Left lung (tissue), 10 donors: ENCODE results near the gene CACNA2D3. TPM values are rescaled to one million over a fixed set of nuclear protein-coding genes. Genes with fewer than 3 reads are reported as not detected.

ENCODE experiments used
- ATAC-seq: fragments of 200-7000 bp; cut with Tn5 transposase; one replicate; pipeline ENCODE4 v1.9.1; 2020; ENCODE audit warnings: moderate library complexity
- DNase-seq, 4 donors: peaks; one replicate each; pipeline ENCODE4 v3.0.0-alpha.2; 2013 to 2020
- H3K27ac ChIP-seq, 2 donors: fragments of 200-600 bp; sonication (generic) in 1 of 2; one replicate each; pipeline versions ENCODE4 v1.5.0 to v1.8.0; 2020 to 2021
- H3K27me3 ChIP-seq, 2 donors: fragments of 200-600 bp; sonication (generic) in 1 of 2; one replicate each; pipeline versions ENCODE4 v1.5.0 to v1.8.0; 2020 to 2021
- H3K36me3 ChIP-seq, 2 donors: fragments of 200-600 bp; sonication (generic) in 1 of 2; one replicate each; pipeline versions ENCODE4 v1.5.0 to v1.8.0; 2020 to 2021
- H3K4me1 ChIP-seq, 2 donors: fragments of 200-600 bp; one replicate each; pipeline ENCODE4 v1.8.0; 2021
- H3K4me3 ChIP-seq, 2 donors: fragments of 200-600 bp; sonication (generic) in 1 of 2; one replicate each; pipeline versions ENCODE4 v1.5.0 to v1.8.0; 2020 to 2021; ENCODE audit warnings: mild to moderate bottlenecking in 1 of 2
- H3K9me3 ChIP-seq, 2 donors: fragments of 200-600 bp; sonication (generic) in 1 of 2; one replicate each; pipeline versions ENCODE4 v1.5.0 to v1.8.0; 2020 to 2021
- CTCF ChIP-seq, 2 donors: fragments of 200-600 bp; sonication (generic) in 1 of 2; IDR thresholded peaks; one replicate each; pipeline versions ENCODE4 v1.5.0 to v1.8.0; 2021; ENCODE audit warnings: antibody characterized with exemption in 2 of 2
- intact Hi-C, 2 donors: fragments of 100-400 bp; cut with DNase I; formaldehyde crosslinking; loops; one replicate each; pipeline versions ENCODE4 v1.11.2 to v1.14.2; 2022
- polyA plus RNA-seq, 6 donors: library from polyadenylated mRNA; unstranded; fragments of 120-200 nt; gene quantifications; one replicate each; pipeline ENCODE4 v1.2.1, GENCODE V29; 2013; ENCODE audit not compliant: insufficient read length in 6 of 6
- total RNA-seq, 2 donors: library from RNA; stranded (reverse); fragmentation: NEBNext Ultra II Directional; extraction: Animal tissue kit (Norgen Biotek cat#: 25700); gene quantifications; one replicate each; pipeline ENCODE4 v1.2.1, GENCODE V29; 2021
- donor health status: DM: no; HTN: yes; CAD: no.
- donor health status: DM: no; HTN: no; CAD: no.

The CACNA2D3 gene
- total and polyA plus RNA-seq, 8 donors = 1.1 to 2.7 (median 1.5) TPM

DNA sequence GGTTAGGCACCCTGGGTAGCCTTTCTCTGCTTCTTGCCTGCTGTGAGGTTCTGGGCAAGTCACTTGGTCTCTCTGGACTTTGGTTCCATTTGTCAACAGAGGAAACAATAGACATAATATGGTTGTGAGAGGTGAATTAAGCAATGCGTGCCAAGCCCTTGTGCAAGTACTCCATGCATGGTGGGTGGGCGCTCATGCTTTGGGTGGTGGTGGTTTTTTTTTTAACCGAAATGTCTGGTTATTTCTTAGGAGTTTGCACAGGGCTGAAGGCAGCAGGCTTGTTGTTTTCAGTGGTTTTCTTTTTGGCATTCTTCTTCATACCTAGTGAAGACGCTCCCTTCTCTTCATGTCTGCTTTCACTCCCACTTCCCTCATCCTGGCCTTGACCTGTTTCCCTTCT lies 889.7 kb downstream of the CACNA2D3 start:
- ATAC-seq = no peak
- DNase-seq = no peak
- no peak overlapping the region for H3K4me3 ChIP-seq
- no peaks in the 10 kb centered on the region for H3K9me3 ChIP-seq
- no peak for TF ChIP-seq CTCF (IDR thresholded peaks at IDR 0.05)
- H3K27me3 ChIP-seq = no peaks in the 10 kb centered on the region
- H3K4me1 ChIP-seq = no peaks in the 10 kb centered on the region
- H3K27ac ChIP-seq = no peak overlapping the region
- intact Hi-C loops = no loop called here
- no peaks in the 10 kb centered on the region for H3K36me3 ChIP-seq

DNA sequence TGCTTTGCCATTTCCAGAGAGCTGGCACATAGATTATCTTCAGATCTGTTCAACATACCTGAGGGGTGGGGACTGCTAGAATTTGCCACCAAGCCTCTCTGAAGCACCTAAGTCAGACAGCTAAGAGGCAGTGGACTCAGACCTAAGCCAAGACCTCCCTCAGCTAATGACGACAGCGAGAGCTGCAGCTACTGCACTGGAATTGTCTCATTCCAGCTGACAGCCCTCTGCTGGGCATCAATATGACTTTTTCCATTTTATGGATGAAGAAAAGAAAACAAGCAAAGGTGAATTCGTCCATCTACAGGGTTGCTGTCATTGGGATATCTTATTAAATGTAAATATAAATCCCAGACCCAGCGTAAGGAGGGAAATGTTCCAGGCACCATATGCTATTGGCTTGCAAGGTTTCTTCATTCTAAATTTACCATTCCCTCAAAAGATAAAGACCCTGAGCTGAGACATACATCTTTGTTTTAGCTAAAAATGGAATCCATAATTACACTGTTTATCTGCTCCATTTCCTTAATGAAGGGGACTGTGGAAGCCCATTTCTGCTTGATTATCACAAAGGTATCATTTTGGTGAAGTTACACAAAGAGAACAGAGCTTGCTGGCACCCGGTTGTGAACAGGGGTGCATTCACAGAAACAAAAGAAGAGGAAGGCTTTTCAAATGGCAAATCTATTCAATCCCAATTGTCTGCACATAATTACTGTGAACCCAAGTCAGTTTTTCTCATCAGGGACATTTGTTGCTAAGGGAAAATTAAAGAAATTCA lies 891.0 kb downstream of the CACNA2D3 start:
- ATAC-seq = no peak
- intact Hi-C loops = no loop called here
- no peak for TF ChIP-seq CTCF (IDR thresholded peaks at IDR 0.05)
- DNase-seq = no peak
- no peak overlapping the region for H3K27ac ChIP-seq
- H3K4me1 ChIP-seq = no peaks in the 10 kb centered on the region
- H3K9me3 ChIP-seq = no peaks in the 10 kb centered on the region
- H3K36me3 ChIP-seq = no peaks in the 10 kb centered on the region
- no peak overlapping the region for H3K4me3 ChIP-seq
- H3K27me3 ChIP-seq = no peaks in the 10 kb centered on the region

DNA sequence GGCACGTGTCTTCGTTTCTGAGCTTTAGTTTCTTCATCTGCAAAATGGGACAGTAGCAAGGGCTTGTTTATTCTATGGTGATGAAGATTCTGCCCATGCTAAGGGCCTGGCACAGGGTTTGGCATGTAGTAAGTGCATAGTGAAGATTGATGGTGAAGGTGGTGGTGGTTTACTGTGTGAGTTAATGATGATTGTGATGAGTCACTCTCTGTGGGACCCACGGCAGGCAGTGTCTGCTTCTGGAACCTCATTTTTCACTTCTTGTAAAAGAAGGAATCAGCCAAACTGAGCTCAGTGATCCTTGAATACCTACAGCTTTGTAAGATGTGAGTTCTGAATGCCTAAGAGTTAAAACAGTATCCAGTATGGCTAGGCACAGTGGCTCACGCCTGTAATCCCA lies 891.7 kb downstream of the CACNA2D3 start:
- DNase-seq (no peak), ATAC-seq (no peak)
- H3K9me3 ChIP-seq = no peaks in the 10 kb centered on the region
- no peaks in the 10 kb centered on the region for H3K27me3 ChIP-seq
- H3K4me3 ChIP-seq = no peak overlapping the region
- no peaks in the 10 kb centered on the region for H3K4me1 ChIP-seq
- no peak for TF ChIP-seq CTCF (IDR thresholded peaks at IDR 0.05)
- intact Hi-C loops = no loop called here
- no peaks in the 10 kb centered on the region for H3K36me3 ChIP-seq
- no peak overlapping the region for H3K27ac ChIP-seq

- ATAC-seq (no peak), DNase-seq (peak in 2 of 4 donors; percentile 51 to 69)
- intact Hi-C loops = no loop called here
- H3K4me1 ChIP-seq = no peaks in the 10 kb centered on the region
- H3K36me3 ChIP-seq = no peaks in the 10 kb centered on the region
- H3K9me3 ChIP-seq = no peaks in the 10 kb centered on the region
- TF ChIP-seq CTCF (IDR thresholded peaks at IDR 0.05) = no peak
- no peaks in the 10 kb centered on the region for H3K27me3 ChIP-seq
- no peak overlapping the region for H3K4me3 ChIP-seq
- H3K27ac ChIP-seq = no peak overlapping the region
Observed at GRCh38 chr3:55014906-55015305, 892.6 kb downstream of the CACNA2D3 start.

DNA sequence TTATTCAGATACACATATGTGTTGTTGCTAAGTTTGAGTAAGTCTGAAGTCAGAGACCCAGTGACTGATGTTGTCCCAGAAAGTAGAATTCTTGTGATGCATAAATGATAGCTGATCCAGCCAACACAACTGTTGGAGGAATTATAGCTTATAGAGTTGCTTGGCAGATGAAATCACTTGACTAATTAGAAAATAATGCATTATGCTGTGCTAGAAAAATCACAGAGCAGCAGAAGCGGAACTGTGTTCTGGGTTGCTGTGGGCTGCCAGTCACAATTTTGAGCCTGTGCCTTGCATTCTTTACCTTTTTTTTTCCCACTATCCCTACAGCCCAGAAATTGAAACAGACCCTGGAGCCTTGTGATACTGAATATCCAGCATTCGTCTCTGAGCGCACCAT lies 895.5 kb downstream of the CACNA2D3 start:
- no peak for TF ChIP-seq CTCF (IDR thresholded peaks at IDR 0.05)
- Histone ChIP-seq H3K4me1 (no peaks in the 10 kb centered on the region), H3K36me3 (no peaks in the 10 kb centered on the region), H3K27me3 (no peaks in the 10 kb centered on the region), H3K9me3 (no peaks in the 10 kb centered on the region), H3K27ac (no peak overlapping the region), H3K4me3 (no peak overlapping the region)
- no peak for ATAC-seq
- intact Hi-C loops = no loop called here
- DNase-seq = peak in 1 of 4 donors; percentile 32
